IPS DF 6.9 (cell line): Measurements from ENCODE around the gene STMN3.
"Not testable (repeated sequence)": the region's sequence is repeated elsewhere in the genome, so short reads cannot be mapped to it uniquely, and the experiment has no call there.

Experiments
- DNase-seq: peaks from one replicate; pipeline ENCODE4 v3.0.0-alpha.2; 2013; ENCODE audit warnings: low read depth, low spot score
- H3K27ac ChIP-seq: one replicate; pipeline ENCODE4 v1.5.1; 2013; ENCODE audit warnings: low read length, control low read depth
- H3K27me3 ChIP-seq: 2 replicates; pipeline ENCODE4 v1.6.1; 2013; ENCODE audit warnings: mild to moderate bottlenecking, low read length; ENCODE audit not compliant: control insufficient read depth, insufficient read depth
- H3K36me3 ChIP-seq: 2 replicates; pipeline ENCODE4 v1.6.1; 2013; ENCODE audit warnings: low read length; ENCODE audit not compliant: control insufficient read depth, insufficient read depth
- H3K4me1 ChIP-seq: 2 replicates; pipeline ENCODE4 v1.6.1; 2013; ENCODE audit warnings: low read length; ENCODE audit not compliant: control insufficient read depth, insufficient read depth
- H3K4me3 ChIP-seq: 2 replicates; pipeline ENCODE4 v1.5.1; 2013; ENCODE audit warnings: mild to moderate bottlenecking, low read length
- H3K9me3 ChIP-seq: 2 replicates; pipeline ENCODE4 v1.6.1; 2013; ENCODE audit warnings: low read length, inconsistent platforms; ENCODE audit not compliant: control insufficient read depth, insufficient read depth
- WGBS: extraction: QIAGEN DNeasy Blood & Tissue Kit; methylation state at CpG from one replicate; pipeline ENCODE4 v1.1.7; 2013; ENCODE audit warnings: mixed read lengths, missing lambda C conversion rate; ENCODE audit not compliant: insufficient read length, insufficient coverage; 5-methylcytosine and 5-hydroxymethylcytosine counted together

The STMN3 gene

GRCh38 chr20:63673951-63674350, 20.7 kb upstream of the STMN3 start:
- no peaks in the 10 kb centered on the region for H3K27me3 ChIP-seq
- no CpG with 5 or more reads among the region's 14 CpGs for WGBS
- H3K4me3 ChIP-seq, result no peak overlapping the region
- peaks cover 17% of the 10 kb centered on the region for H3K36me3 ChIP-seq
- DNase-seq, result no peak
- no peaks in the 10 kb centered on the region for H3K4me1 ChIP-seq
- no peak overlapping the region for H3K27ac ChIP-seq
- no peaks in the 10 kb centered on the region for H3K9me3 ChIP-seq

- H3K36me3 ChIP-seq, result peaks cover 20% of the 10 kb centered on the region
- H3K4me1 ChIP-seq, result no peaks in the 10 kb centered on the region
- no peak overlapping the region for H3K4me3 ChIP-seq
- WGBS, result no CpG with 5 or more reads among the region's 10 CpGs
- no peak for DNase-seq
- no peak overlapping the region for H3K27ac ChIP-seq
- no peaks in the 10 kb centered on the region for H3K27me3 ChIP-seq
- H3K9me3 ChIP-seq, result no peaks in the 10 kb centered on the region
Measured at GRCh38 chr20:63672666-63673065, 19.4 kb upstream of the STMN3 start.

DNA sequence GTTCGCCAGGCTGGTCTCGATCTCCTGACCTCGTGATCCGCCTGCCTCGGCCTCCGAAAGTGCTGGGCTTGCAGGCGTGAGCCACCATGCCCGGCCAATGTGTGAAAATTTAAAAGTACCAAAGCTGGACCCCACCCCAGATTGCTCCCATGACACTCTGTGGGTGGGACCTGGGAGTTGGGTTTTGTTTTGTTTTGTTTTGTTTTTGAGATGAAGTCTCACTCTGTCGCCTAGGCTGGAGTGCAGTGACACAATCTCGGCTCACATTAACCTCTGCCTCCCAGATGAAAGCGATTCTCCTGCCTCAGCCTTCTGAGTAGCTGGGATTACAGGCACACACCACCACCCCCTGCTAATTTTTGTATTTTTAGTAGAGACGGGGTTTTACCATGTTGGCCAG, 18.5 kb upstream of the STMN3 start:
- not testable (repeated sequence) for H3K27me3 ChIP-seq, H3K27ac ChIP-seq, H3K4me1 ChIP-seq, H3K4me3 ChIP-seq, H3K9me3 ChIP-seq, DNase-seq
- H3K36me3 ChIP-seq, result peaks cover 25% of the 10 kb centered on the region
- WGBS, result no CpG with 5 or more reads among the region's 12 CpGs

DNA sequence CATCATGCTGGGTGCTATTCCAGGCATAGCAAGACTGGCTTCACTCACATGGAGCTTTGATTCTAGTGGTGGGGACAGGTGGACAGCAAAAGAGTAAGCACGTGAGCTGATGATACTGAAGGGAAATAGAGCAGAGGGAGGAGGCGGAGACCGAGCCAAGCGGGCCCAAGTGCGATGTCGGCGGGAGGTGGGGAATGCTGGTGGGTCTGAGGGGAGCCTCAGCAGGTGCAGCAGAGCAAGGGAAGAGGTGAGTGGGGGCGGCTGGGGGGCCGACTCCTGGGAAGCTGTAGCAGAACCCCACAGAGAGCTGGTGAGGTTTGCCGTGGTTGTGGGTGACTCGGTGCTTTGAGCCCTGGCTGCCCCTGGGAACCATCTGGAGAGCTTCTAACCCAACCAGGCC, 15.1 kb upstream of the STMN3 start:
- H3K36me3 ChIP-seq, result peaks cover 27% of the 10 kb centered on the region
- H3K4me3 ChIP-seq, result no peak overlapping the region
- no peaks in the 10 kb centered on the region for H3K4me1 ChIP-seq
- DNase-seq, result no peak
- no CpG with 5 or more reads among the region's 11 CpGs for WGBS
- H3K27me3 ChIP-seq, result no peaks in the 10 kb centered on the region
- no peaks in the 10 kb centered on the region for H3K9me3 ChIP-seq
- no peak overlapping the region for H3K27ac ChIP-seq

- H3K36me3 ChIP-seq, result peaks cover 28% of the 10 kb centered on the region
- no peak overlapping the region for H3K27ac ChIP-seq
- DNase-seq, result no peak
- no peak overlapping the region for H3K4me3 ChIP-seq
- H3K9me3 ChIP-seq, result no peaks in the 10 kb centered on the region
- no CpG with 5 or more reads among the region's 16 CpGs for WGBS
- H3K4me1 ChIP-seq, result no peaks in the 10 kb centered on the region
- no peaks in the 10 kb centered on the region for H3K27me3 ChIP-seq
Measured at GRCh38 chr20:63667858-63668257, 14.6 kb upstream of the STMN3 start.

- Histone ChIP-seq H3K27me3 (no peaks in the 10 kb centered on the region), H3K9me3 (no peaks in the 10 kb centered on the region), H3K27ac (no peak overlapping the region), H3K4me1 (no peaks in the 10 kb centered on the region), H3K4me3 (no peak overlapping the region), H3K36me3 (peaks cover 41% of the 10 kb centered on the region)
- WGBS, result no CpG with 5 or more reads among the region's 14 CpGs
- no peak for DNase-seq
Measured at GRCh38 chr20:63665708-63666107, 12.5 kb upstream of the STMN3 start.

DNA sequence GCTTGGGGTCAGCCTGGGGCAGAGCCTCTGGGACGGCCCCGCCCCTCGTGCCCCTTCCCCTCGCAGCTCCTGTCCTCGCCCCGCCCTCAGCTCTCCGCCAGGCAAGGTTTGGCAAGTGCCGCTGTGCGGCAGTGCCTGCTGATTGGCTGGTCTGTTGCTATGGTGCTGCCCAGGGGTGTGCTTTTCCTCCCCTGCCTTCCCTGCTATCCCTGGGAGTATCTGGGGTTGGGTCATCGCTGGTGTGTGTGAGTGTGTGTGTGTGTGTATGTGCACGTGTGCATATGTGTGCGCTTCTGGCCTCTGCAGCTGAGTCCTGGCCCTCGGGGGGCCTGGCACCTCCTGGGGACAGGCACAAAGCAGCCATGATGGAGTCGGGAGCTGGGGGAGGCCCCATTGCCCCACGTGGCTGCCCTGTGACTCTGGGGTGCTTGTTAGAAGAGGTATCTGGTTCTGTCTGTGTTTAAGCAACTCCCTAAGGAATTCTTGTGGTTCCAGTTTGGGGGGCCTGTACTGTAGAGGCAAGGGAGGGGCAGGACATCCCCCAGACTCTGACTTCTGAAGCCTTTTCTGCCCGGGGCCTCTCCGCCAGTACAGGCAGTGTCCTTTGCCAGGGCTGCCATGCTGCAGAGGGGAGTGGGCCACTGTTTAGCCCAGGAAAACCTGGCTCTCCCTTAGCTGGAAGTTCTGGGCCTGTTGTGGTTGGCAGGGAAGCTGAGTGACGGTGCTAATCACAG, 11.8 kb upstream of the STMN3 start:
- peaks cover 41% of the 10 kb centered on the region for H3K36me3 ChIP-seq
- no peak overlapping the region for H3K4me3 ChIP-seq
- WGBS, result no CpG with 5 or more reads among the region's 18 CpGs

DNA sequence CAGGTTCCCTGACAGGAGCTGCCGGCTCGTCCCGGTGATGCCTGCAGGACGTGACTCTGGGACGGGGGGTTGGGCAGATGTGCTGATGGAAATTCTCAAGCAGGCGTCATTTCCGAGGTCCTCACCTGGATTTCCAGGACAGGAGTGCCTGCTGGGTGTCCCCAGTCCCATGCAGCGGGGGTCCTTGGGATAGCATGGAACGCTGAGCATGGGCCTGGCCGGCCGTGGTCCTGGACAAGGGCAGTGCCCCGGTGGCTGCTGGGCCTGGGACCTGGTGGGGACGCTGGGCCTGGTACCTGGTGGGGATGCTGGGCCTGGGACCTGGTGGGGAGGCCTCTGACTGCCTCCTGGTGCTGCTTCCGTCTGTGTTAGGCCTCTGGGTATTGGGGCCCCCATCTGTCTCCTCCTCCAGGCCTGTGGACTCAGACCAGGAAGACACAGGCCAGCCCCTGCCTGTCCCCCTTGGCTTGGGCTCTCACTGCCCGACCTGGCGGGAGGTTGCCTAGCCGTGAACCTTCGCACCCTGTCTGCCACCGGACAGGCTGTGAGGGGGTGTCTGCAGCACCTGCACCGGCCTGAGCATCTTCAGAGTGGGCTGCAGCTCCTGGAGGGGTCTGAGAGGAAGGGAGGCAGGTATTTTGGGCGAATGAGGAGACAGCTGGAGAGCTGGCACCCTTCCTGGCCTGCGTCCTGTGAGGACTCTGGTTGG, 11.1 kb upstream of the STMN3 start:
- Histone ChIP-seq H3K4me1 (peaks cover under 1% of the 10 kb centered on the region; the same call in 1 of the 2 replicates), H3K4me3 (no peak overlapping the region), H3K36me3 (peaks cover 41% of the 10 kb centered on the region), H3K27me3 (no peaks in the 10 kb centered on the region), H3K27ac (no peak overlapping the region), H3K9me3 (no peaks in the 10 kb centered on the region)
- no CpG with 5 or more reads among the region's 22 CpGs for WGBS
- no peak for DNase-seq

More for the DNA sequence above, 11.8 kb upstream of the STMN3 start:
- no peaks in the 10 kb centered on the region for H3K27me3 ChIP-seq
- H3K27ac ChIP-seq, result no peak overlapping the region
- no peak for DNase-seq
- no peaks in the 10 kb centered on the region for H3K4me1 ChIP-seq
- no peaks in the 10 kb centered on the region for H3K9me3 ChIP-seq

DNA sequence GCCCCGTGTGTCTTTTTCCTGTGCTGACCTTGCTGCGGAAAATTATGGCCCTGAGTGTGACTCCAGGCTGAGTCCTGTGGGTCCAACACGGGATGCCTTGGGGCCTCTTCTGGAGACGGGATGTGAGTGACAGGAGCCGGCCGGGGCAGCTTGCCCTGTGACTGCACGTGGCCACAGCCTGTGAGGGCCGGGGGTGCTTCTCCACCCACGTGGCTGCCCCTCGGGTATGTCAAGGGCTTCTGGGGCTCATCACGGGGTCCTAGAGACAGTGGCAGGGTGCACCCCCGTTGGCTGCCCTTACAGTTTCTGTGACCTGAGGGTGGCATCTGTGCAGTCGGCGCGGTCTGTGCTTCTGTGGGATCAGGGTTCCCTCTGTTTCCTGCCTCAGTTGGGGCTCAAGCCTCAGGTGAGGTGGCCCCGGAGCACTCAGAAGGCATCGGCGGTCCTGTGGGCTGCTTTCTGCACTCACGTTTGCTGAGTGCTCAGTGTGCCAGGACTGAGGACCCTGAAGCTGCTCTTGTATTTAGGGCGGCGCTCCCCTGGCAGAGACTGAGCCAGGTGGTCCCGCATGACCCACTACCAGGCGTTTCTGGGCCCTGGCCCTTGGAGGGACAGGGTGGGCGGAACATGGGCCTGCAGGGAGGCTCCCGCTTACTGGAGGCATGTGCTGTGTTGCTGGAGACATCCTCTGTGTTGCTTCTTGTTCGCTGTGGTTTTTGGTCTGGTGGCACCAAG, 10.3 kb upstream of the STMN3 start:
- WGBS, result no CpG with 5 or more reads among the region's 26 CpGs
- Histone ChIP-seq H3K4me3 (no peak overlapping the region), H3K27me3 (no peaks in the 10 kb centered on the region), H3K36me3 (peaks cover 36% of the 10 kb centered on the region), H3K9me3 (no peaks in the 10 kb centered on the region), H3K27ac (no peak overlapping the region), H3K4me1 (peaks cover 3% of the 10 kb centered on the region; the same call in 1 of the 2 replicates)
- DNase-seq, result no peak

DNA sequence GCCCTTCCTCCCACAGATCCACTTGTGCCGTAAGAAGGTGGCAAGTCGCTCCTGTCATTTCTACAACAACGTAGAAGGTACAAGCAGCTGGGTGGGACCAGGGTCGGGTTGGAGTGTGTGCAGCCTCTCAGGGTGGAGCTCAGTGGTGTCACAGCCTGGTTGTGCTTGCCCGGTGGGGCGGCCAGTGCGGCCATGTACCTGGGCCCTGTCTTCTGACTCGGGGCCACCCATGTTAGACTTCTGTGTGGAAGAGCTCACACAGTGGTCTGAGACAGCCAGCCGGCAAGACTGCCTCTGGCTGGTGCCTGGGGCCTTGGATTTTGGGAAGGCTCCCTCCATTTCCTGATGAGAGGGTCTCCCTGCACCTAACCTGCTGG, 9.6 kb upstream of the STMN3 start:
- no CpG with 5 or more reads among the region's 9 CpGs for WGBS
- no peak for DNase-seq
- Histone ChIP-seq H3K4me1 (peaks cover 3% of the 10 kb centered on the region; the same call in 1 of the 2 replicates), H3K9me3 (no peaks in the 10 kb centered on the region), H3K27me3 (no peaks in the 10 kb centered on the region), H3K27ac (no peak overlapping the region), H3K36me3 (peaks cover 30% of the 10 kb centered on the region), H3K4me3 (no peak overlapping the region)
